Gastrocnemius medialis (tissue), 4 donors: ENCODE data around the gene SYCP2.

ENCODE experiments used
- POLR2A ChIP-seq, 2 donors: fragments of 450-650 bp; IDR thresholded peaks; one replicate each; pipeline ENCODE4 v1.6.1; 2017; ENCODE audit warnings: antibody characterized with exemption in 2 of 2, mild to moderate bottlenecking in 2 of 2, moderate library complexity in 2 of 2
- TF ChIP-seq, protein P1 (sequence below), 5 experiments: fragments of 450-650 bp in 3 of 5; fragments of 200-600 bp in 2 of 5; sonication (generic) in 2 of 5; IDR thresholded peaks in 4 of 5; conservative IDR thresholded peaks in 1 of 5; 1 replicate in 4 of 5; 2 replicates in 1 of 5; pipeline ENCODE4 v1.5.1; 2016 to 2019; ENCODE audit warnings: antibody characterized with exemption in 5 of 5, mild to moderate bottlenecking in 3 of 5, moderate library complexity in 3 of 5

DNA sequence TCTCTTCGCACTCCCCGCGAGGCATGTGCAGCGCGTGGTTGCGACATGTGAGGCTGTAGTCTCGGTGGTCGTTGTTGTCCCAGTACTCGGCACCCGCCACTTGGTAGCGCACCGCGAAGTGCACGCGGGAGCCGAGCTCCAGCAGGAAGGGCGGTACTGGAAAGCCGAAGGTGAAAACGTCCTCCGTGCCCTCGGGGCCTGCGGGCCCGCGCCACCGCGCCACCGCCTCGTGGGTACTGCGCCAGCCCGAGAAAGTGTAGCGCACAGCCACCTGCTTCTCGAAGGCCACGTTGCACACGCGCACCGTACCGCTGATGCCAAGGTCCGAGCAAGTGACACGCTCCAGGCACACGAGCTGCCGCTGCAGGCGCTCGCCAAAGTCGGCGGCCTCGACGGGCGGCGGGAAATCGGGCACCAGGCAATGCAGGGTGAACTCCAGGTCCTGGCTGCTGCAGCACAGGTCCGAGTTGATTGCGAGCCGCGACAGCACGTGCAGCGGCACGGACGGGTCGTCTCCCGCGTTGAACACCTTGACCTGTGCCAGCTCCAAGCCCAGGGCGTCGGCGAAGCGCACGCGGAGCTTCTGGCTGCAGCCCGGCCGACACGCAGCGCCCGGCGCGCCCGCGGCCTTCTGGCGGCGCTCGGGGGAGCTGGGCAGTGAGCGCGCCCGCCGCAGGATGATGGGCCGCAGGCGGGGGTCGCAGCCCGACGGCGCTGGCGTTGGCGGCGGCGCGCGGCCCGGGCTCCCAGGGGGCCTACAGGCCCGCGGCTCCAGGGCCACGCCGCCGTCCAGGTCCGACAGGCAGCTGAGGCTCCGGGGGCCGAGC, 5.8 kb upstream of the SYCP2 start:
- TF ChIP-seq, protein P1, sequence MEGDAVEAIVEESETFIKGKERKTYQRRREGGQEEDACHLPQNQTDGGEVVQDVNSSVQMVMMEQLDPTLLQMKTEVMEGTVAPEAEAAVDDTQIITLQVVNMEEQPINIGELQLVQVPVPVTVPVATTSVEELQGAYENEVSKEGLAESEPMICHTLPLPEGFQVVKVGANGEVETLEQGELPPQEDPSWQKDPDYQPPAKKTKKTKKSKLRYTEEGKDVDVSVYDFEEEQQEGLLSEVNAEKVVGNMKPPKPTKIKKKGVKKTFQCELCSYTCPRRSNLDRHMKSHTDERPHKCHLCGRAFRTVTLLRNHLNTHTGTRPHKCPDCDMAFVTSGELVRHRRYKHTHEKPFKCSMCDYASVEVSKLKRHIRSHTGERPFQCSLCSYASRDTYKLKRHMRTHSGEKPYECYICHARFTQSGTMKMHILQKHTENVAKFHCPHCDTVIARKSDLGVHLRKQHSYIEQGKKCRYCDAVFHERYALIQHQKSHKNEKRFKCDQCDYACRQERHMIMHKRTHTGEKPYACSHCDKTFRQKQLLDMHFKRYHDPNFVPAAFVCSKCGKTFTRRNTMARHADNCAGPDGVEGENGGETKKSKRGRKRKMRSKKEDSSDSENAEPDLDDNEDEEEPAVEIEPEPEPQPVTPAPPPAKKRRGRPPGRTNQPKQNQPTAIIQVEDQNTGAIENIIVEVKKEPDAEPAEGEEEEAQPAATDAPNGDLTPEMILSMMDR (IDR thresholded peaks at IDR 0.05 in 4 of 5, conservative IDR thresholded peaks at IDR 0.05 in 1 of 5), result no peak
- no peak for TF ChIP-seq POLR2A (IDR thresholded peaks at IDR 0.05)
